Nucleus accumbens (tissue), 56 donors: Measurements from ENCODE around the gene LRP1-AS.
"Not testable (repeated sequence)": the region's sequence is repeated elsewhere in the genome, so short reads cannot be mapped to it uniquely, and the experiment has no call there.

Source experiments
- DNase-seq, 56 donors: peaks; one replicate each; lab custom pipeline; 2025; lab: John Stamatoyannopoulos, UW

LRP1-AS gene

DNA sequence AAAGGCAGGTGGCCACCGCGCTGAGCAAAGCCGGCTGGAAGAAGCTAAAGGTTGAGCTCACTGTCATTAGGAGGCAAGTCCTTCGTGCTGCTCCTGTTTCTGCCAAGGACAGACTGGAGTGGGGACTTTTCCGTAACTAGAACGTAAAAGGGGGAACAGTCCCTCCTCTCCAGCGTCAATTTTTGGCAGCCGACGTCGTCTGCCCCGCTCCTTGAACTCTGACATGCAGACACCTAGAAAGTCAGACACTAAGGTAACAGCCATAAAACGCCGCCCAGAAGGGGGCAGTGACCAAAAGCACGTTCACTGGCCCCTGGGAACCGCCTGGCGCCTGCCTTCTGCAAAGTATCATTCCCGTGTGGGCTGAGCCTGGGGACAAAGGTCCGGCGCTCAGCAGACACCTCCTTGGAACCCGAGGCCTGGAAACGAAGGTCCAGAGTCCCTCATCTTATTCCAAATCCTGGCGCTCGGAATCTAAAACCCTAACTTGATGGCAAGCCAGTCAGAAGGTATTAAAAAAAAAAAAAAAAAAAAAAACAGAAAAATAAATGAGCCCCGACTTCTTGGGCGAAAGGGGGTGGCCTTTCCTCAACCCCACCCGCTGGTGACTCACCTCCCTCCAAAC lies 20.2 kb downstream of the LRP1-AS start:
- peak in 26 of 56 donors; percentile 18 to 63 (median 35) for DNase-seq

GRCh38 chr12:57126561-57126960 lies 20.9 kb downstream of the LRP1-AS start:
- no peak for DNase-seq

- no peak for DNase-seq
Observed at GRCh38 chr12:57126061-57126460, 21.4 kb downstream of the LRP1-AS start.

DNA sequence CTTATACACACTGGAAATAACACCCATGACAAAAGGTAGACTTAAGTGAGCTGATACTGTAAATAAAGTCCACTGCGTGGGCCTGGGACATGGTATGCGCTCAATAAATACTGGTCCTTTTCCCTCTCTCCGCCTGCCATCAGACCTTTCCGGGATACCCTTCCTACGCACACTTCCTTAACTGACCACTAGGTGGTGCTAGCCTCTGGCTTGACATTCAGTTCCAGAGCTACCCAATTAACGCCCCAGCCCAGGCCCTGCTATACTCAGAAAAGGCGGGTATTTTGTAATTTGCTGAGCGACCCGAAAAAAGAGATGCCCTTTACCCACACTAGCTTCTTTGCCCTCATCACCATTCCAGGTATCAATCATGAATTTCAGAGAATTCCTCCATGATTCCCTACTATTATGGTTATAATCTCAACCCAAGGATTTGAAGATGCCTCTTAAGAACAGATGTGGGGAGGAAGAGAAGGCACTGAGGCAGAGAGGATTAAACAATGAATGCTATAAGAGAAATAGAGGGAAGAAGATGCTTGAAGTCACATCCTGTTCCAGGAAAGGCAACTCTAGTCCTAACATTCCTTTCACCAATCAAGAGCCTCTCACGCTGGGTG lies 23.1 kb downstream of the LRP1-AS start:
- DNase-seq = peak in 50 of 56 donors; percentile 10 to 89 (median 52)

GRCh38 chr12:57123813-57124212 lies 23.6 kb downstream of the LRP1-AS start:
- no peak for DNase-seq

DNA sequence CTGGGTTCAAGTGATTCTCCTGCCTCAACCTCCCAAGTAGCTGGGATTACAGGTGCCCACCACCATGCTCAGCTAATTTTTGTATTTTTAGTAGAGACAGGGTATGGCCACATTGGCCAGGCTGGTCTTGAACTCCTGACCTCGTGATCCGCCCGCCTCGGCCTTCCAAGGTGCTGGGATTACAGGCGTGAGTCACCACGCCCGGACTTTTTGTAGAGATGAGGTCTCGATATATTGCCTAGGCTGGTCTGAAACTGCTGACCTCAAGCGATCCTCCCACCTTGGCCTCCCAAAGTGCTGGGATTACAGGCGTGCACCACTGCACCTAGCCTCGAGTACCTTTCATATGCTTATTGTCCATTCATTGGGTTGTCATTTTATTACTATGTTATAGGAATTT lies 26.7 kb downstream of the LRP1-AS start:
- DNase-seq = not testable (repeated sequence)

DNA sequence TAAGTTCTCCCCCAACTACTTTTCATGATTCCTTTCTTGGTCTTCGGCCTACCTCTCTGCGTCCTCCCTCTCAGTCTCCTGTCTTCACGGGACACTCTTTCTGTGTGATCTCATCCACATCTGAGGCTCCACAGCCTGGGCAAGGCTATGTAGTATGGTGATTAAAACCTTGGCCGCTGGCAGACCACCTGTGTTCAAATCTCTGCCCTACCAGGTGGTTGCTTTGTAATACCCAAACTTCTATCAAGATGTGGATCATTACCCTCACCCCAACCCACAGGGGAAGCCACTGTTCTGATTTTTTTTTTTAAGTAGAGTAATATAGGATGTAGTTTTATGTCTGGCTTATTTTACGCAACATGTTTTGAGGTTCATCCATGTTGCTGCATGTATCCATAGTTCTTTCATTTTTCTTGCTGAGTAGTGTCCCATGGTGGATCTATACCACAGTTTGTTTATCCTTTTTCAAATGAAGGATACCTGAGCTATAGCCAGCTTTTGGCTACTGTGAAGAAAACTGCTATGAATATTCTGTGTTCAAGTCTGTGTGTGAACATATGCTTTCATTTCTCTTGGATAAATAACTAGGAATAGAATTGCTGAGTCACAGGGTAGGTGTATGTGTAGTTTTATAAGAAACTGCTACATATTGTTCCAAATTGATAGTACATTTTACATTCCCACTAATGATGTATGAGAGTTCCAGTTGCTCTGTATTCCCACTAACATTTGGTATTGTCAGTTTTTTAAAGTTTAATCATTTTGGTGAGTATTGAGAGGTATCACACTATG lies 27.9 kb downstream of the LRP1-AS start:
- no peak for DNase-seq

DNA sequence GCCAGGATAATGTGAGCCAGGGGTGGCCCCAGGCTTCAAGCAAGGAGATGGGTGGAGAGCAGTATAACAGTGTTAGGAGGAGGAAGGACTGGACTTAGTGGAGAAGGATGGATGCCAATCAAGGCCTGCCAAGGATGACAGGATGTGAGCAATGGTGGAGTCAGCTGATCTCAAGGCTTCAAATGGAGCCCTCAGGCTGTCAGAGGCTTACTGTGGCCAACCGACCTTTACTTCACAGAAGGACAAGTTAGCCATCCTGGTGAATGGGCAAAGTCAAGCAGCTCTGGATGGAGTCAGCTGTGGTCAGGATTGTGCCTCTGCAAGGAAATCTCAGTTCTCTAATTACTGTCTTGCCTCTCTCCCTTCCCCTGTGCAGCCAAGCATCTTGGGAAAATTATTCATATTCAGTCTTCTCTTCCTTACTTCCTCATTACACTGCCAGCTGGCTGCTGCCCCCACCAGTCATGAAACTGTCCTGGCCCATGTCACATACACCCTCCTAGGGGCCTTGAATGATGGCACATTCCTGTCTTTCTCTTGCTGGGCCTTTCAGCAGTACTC lies 28.6 kb downstream of the LRP1-AS start:
- DNase-seq = no peak

DNA sequence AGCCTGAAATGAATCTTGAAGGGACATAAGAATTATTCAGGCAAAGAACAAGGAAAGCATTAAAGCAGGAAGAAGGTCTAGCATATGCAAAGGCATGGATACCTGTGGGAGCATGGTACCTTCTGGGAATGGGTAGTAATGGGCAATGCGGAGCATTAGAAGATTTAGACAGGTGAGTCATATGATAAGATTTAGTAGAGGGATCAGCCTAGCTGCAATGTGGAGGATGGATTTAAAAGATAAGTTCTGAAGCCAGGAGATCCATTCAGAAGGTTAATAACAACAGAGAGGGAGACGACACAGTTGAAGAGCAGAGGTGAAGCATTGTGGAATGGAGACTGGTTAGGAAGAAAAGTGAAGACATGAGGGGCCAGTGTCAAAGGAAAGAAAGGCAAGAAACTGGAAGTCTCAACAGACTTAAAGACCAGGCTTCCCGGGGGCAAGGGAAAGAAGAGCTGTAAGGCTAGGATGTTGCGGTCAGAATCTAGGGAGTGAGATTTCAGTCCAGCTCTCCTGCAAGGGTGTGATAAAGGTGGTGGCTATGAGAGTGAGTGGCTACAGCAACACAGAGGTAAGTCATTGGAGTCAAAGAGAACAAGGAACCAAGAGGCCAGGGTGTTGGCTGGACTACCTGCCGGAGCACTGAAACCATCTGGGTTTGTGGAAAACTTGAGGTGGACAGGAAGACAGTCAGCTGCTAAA lies 30.7 kb downstream of the LRP1-AS start:
- no peak for DNase-seq

GRCh38 chr12:57112492-57113294 lies 34.7 kb downstream of the LRP1-AS start:
- peak in 1 of 56 donors; percentile 75 for DNase-seq

GRCh38 chr12:57111031-57111734 lies 36.2 kb downstream of the LRP1-AS start, which contains the start of gene STAT6:
STAT6 (minus strand) TSS chr12:57111362; CDS start chr12:57108278, 3,084 bp downstream.
- DNase-seq = peak in 39 of 56 donors; percentile 21 to 73 (median 48)

DNA sequence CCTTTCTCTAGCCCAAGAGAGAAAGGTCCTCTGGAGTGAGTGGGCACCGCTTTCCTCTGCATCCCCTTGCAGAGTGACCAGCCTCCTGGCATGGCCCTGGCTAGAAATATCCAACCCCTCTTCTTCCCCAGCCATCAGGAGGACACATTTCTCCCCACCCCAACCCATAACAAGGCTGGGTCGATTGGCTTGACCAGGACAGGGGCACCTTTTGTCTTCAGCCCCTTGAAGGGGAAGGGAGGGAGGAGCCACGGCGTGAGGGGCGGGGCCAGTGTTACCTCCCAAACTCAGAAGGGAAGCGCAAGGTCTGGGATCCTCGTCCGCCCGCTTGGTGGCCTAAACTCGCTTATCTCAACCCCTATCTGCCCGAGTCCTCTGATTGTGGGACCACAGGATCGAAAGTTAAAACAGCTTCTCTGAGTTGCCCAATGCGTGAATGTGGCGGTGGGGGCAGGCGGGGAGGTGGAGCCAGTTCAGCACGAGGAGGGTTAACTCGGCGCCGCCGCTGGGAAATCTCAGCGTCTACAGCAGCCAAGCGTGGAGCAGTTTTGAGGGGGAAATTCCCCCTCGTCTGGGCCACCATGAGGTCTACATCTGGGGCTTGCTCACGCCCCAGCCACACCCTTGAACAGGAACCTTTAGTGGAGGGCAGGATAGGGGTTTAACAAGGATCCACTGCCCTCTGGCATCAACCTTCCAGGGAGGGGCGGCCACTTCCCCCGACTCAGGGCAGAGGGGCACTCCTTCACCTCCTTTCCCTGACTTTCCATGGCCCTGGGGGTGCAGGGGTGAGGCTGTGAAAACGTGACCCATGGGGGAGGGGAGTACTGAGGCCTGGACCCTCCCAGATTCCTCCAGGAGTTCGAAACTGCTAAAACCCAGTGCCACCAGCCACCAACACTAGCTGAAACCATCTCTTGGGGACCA lies 37.1 kb downstream of the LRP1-AS start:
- peak in 22 of 56 donors; percentile 8 to 70 (median 44) for DNase-seq

DNA sequence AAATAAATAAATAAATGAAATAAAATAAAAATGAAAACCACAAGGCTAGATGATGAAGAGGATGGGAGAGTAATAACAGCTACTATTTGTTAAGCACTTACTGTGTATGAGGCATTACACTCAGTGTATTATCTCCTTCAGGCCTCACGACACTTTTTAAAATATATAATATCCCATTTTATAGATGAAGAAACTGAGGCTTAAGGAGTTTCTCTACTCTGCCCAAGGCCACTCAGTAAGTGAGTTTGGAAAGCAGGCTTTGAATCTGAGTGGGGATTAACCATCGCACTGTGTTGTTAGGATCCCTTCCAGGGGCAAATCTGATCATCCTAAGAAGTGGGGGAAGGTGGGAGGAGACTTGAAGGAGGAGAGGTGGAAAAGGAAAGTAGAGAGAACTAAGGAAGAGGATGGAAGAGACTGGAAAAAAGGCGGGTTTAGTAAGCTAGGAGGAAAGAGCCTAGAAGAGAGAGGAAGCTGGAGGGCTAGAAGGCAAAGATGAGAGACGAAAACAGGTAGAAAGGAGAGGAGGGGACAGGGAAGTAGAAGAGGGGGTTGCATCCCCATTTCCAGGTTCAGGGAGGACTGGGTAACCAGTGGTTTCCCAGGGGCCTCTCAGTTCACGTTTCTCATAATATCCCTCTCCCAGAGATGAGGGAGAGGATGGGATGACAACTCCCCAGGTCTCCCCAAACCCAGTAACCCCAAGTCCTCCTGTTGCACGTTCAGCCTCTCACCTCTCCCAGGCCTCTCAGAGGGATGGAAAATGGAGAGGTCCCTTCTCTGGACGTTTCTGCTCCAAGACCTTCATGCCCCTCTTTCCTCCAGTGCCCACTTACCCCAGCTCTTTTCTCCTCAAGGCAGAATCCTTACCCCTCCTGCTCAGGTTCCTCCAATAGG lies 38.0 kb downstream of the LRP1-AS start:
- no peak for DNase-seq

DNA sequence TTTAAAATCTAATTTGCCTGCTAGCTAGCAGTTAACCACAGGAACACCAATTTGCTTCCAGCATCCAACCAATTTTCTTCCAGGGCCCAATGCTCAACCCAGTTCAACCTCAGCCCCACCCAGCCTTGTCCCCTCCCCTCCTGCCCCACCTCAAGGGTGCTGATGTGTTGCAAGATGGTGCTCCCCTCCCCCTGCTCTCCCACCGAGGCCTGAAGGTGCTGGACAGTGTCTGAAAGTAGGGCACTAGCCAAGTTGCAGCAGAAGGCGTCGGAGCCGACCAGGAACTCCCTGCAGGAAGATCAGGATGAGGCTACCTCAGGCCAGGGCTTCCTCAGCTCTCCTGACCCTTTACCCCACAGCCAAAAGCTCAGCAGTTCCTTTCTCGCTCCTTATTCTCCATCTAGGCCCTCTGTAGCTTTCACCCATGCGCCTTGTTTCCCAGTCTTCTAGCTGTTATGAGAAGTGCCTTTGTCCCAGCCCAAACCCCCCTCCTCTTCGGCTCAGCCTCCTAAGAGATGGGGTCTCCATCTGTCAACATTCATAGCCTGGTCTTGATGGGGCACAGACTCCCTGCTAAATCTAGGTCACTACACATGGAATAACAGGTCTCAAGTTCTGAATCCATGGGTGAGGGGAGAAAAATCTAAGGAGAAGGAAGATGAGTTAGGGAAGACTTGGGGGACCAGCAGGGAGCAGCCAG lies 39.8 kb downstream of the LRP1-AS start:
- DNase-seq = no peak

- no peak for DNase-seq
Observed at GRCh38 chr12:57106021-57106708, 41.3 kb downstream of the LRP1-AS start.
